ENCODE measurements around the gene MCTP2. TPM values are rescaled to one million over a fixed set of nuclear protein-coding genes. Genes with fewer than 3 reads are reported as not detected.

MCTP2 gene
- polyA plus RNA-seq, 1 experiment: 9.5 TPM

DNA sequence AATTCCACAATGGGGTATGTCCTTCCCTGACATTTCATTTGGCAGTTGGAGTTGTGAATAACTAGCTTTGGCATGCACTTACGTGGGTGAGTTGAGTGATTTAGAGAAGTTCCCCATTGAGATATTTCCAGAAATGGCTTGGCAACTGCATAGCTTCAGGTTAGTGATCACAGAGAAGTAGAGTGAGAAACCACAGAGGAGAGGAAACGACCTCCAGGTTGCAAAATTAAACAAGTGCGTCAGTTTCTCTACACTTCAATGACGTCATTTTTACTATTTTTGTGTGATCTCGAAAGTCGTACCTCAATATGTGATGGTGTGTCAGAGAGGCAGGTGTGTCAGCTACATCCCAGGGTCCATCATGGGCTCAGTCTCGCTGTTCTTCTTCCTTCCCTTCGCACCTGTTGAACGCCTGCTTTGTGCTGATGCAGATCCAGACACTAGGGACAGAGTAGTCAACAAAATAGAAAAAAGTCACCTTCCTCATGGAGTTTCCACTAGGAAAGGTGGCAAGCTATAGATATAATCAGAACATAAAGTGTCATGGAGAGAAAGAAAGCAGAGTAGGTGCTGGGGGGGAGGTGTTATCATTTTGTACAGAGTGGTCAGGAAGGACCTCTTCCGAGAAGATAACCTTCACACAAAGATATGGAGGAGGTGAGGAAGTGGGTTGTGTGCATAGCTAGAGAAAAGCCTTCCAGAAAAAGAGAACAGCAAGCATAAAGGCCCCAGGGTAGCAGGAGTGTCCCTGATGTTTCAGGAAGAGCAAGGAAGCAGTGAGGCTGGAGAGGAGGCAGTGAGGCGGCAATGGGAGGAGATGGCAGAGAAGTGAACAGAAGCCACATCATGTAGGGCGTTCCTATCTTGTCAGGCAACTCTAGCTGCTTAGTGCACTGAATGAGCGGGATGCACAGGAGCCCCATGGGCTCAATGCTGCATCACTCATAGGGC is 75.6 kb downstream of the MCTP2 start:
- no peak overlapping the region for H3K4me3 ChIP-seq (ENCODE audit: low read depth, low read length)
- CTCF ChIA-PET: interaction anchor here (3.2 to 3.5 kb wide), 2 partner anchors 17 to 143 kb away, joined by 12 to 13 read pairs; no protein-coding TSS in a partner anchor
- POLR2A ChIA-PET: no interaction called here
- no peaks in the 10 kb centered on the region for H3K36me3 ChIP-seq (ENCODE audit: control insufficient read depth, insufficient read depth, low read length)
- H3K27me3 ChIP-seq (ENCODE audit: control insufficient read depth, insufficient read depth, low read length): no peaks in the 10 kb centered on the region
- DNase-seq (ENCODE audit: low read depth): no peak
- TF ChIP-seq, protein P1, sequence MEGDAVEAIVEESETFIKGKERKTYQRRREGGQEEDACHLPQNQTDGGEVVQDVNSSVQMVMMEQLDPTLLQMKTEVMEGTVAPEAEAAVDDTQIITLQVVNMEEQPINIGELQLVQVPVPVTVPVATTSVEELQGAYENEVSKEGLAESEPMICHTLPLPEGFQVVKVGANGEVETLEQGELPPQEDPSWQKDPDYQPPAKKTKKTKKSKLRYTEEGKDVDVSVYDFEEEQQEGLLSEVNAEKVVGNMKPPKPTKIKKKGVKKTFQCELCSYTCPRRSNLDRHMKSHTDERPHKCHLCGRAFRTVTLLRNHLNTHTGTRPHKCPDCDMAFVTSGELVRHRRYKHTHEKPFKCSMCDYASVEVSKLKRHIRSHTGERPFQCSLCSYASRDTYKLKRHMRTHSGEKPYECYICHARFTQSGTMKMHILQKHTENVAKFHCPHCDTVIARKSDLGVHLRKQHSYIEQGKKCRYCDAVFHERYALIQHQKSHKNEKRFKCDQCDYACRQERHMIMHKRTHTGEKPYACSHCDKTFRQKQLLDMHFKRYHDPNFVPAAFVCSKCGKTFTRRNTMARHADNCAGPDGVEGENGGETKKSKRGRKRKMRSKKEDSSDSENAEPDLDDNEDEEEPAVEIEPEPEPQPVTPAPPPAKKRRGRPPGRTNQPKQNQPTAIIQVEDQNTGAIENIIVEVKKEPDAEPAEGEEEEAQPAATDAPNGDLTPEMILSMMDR (IDR thresholded peaks at IDR 0.05; ENCODE audit: insufficient read depth, low read depth, low read length): no peak

DNA sequence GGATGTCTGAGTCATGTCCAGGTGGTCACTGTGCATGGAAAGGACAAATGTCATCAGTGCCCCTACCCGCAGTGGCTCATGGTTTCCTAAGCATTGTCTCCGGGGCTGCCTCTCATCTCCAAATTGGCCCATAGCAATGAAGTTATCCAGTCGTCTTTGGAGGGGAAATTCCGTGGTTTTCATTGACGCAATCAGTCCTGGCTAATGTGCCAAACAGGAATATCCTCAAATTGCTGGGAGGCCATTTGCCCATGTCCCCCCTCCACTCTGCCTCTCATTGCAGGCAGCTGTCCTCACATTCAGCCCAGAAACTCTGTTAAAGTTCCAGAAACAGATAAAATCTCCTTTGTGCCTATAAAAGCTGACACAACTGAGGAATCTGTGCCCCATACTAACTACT is 81.6 kb downstream of the MCTP2 start:
- DNase-seq (ENCODE audit: low read depth): no peak
- ChIA-PET CTCF (interaction anchor here (1.6 kb wide), 1 partner anchor 148 kb away, joined by 6 read pairs; no protein-coding TSS in a partner anchor), POLR2A (no interaction called here)
- TF ChIP-seq, protein P1 (IDR thresholded peaks at IDR 0.05; ENCODE audit: insufficient read depth, low read depth, low read length): no peak
- no peaks in the 10 kb centered on the region for H3K36me3 ChIP-seq (ENCODE audit: control insufficient read depth, insufficient read depth, low read length)
- no peaks in the 10 kb centered on the region for H3K27me3 ChIP-seq (ENCODE audit: control insufficient read depth, insufficient read depth, low read length)
- H3K4me3 ChIP-seq (ENCODE audit: low read depth, low read length): no peak overlapping the region

- TF ChIP-seq, protein P1 (IDR thresholded peaks at IDR 0.05; ENCODE audit: insufficient read depth, low read depth, low read length): no peak
- CTCF ChIA-PET: interaction anchor here (0.6 kb wide), 1 partner anchor 1528 kb away, joined by 3 read pairs; no protein-coding TSS in a partner anchor
- no peaks in the 10 kb centered on the region for H3K36me3 ChIP-seq (ENCODE audit: control insufficient read depth, insufficient read depth, low read length)
Measured at GRCh38 chr15:94314639-94315038, 83.3 kb downstream of the MCTP2 start.

DNA sequence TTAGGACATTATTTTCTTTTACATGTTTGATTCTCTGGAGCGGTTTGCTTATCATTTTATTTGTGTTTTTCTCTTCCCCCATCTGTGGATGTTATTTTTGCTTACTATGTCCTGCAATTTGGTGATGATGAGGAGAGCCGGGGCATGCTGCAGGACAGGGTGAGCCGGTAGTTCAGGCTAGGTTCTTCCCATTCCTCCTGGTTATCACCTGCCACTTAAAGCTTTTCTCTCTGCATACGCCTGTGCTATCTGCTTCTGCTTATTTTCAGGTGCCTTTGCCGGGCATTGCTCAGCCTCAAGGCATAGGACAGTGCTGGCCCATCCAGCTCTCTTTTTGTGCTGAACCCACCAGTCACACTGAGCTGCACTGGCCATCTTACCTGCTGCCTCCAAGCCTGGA is 85.8 kb downstream of the MCTP2 start:
- Histone ChIP-seq H3K27me3 (ENCODE audit: control insufficient read depth, insufficient read depth, low read length) (no peaks in the 10 kb centered on the region), H3K4me3 (ENCODE audit: low read depth, low read length) (no peak overlapping the region), H3K36me3 (ENCODE audit: control insufficient read depth, insufficient read depth, low read length) (no peaks in the 10 kb centered on the region)
- no peak for DNase-seq (ENCODE audit: low read depth)
- TF ChIP-seq, protein P1 (IDR thresholded peaks at IDR 0.05; ENCODE audit: insufficient read depth, low read depth, low read length): no peak
- ChIA-PET POLR2A (no interaction called here), CTCF (interaction anchor here (1.3 to 2.1 kb wide), 2 partner anchors 12 to 153 kb away, joined by 3 to 8 read pairs; no protein-coding TSS in a partner anchor)

More at GRCh38 chr15:94314639-94315038, 83.3 kb downstream of the MCTP2 start:
- no peak overlapping the region for H3K4me3 ChIP-seq (ENCODE audit: low read depth, low read length)
- POLR2A ChIA-PET: no interaction called here
- no peak for DNase-seq (ENCODE audit: low read depth)
- H3K27me3 ChIP-seq (ENCODE audit: control insufficient read depth, insufficient read depth, low read length): no peaks in the 10 kb centered on the region

DNA sequence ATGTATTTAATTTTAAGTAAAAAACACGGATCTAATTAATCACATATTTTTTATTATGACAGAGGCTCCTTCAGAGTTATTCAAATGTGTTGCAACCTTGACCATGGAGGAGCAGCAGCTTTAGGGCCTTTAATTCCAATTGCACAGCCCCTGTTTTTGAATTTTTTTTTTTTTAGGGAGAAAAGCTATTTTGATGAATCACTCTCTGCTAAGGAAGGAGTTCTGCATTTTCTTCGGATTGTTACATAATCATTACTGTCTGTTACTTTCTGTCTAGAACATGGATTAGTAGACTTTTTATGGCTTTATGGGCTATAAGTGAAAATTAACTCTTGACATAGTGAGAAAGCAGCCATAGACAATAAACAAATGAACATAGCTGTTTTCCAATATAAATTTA is 90.8 kb downstream of the MCTP2 start:
- no peak for DNase-seq (ENCODE audit: low read depth)
- ChIA-PET POLR2A (interaction anchor here (0.6 kb wide), 1 partner anchor 58 kb away, joined by 3 read pairs; no protein-coding TSS in a partner anchor), CTCF (interaction anchor here (0.9 to 9.0 kb wide), 6 partner anchors 12 to 1292 kb away, joined by 3 to 336 read pairs (median 10); partner anchors contain the start of gene MCTP2)
- Histone ChIP-seq H3K4me3 (ENCODE audit: low read depth, low read length) (no peak overlapping the region), H3K36me3 (ENCODE audit: control insufficient read depth, insufficient read depth, low read length) (no peaks in the 10 kb centered on the region), H3K27me3 (ENCODE audit: control insufficient read depth, insufficient read depth, low read length) (no peaks in the 10 kb centered on the region)
- TF ChIP-seq, protein P1 (IDR thresholded peaks at IDR 0.05; ENCODE audit: insufficient read depth, low read depth, low read length): no peak

Data from BJ (cell line).